Kidney (tissue), 14 donors: ENCODE data around the gene KCNQ5. TPM values are rescaled to one million over a fixed set of nuclear protein-coding genes. Genes with fewer than 3 reads are reported as not detected.

ENCODE experiments used
- DNase-seq, 5 donors: peaks; one replicate each; pipeline ENCODE4 v3.0.0-alpha.2; 2013 to 2020
- FAIRE-seq: peaks from 2 replicates; lab custom pipeline; 2012; peaks lifted over from hg19 to GRCh38; lab: Jason Lieb, UNC
- H3K27ac ChIP-seq, 2 donors: one replicate each; pipeline ENCODE4 v1.7.0; 2013; ENCODE audit warnings: low read depth in 2 of 2, low read length in 2 of 2, inconsistent platforms in 1 of 2
- H3K27me3 ChIP-seq: one replicate; pipeline ENCODE4 v1.7.1; 2013; ENCODE audit warnings: low read length, inconsistent platforms; ENCODE audit not compliant: control insufficient read depth, insufficient read depth
- H3K36me3 ChIP-seq, 3 donors: one replicate each; pipeline versions ENCODE4 v1.7.0 to v1.7.1; 2013; ENCODE audit warnings: low read length in 3 of 3, control low read depth in 1 of 3, inconsistent platforms in 1 of 3; ENCODE audit not compliant: insufficient read depth in 3 of 3, control insufficient read depth in 2 of 3
- H3K4me1 ChIP-seq, 3 donors: one replicate each; pipeline versions ENCODE4 v1.7.0 to v1.7.1; 2013; ENCODE audit warnings: low read length in 3 of 3, inconsistent platforms in 1 of 3, low read depth in 1 of 3; ENCODE audit not compliant: control insufficient read depth in 2 of 3, insufficient read depth in 2 of 3
- H3K4me3 ChIP-seq, 3 donors: one replicate each; pipeline versions ENCODE4 v1.7.0 to v1.8.1; 2013; ENCODE audit warnings: low read length in 3 of 3, control low read depth in 1 of 3, inconsistent platforms in 1 of 3
- H3K9ac ChIP-seq, 3 donors: one replicate each; pipeline versions ENCODE4 v1.7.0 to v1.7.1; 2013; ENCODE audit warnings: low read length in 3 of 3, control low read depth in 1 of 3, inconsistent platforms in 1 of 3
- H3K9me3 ChIP-seq, 3 donors: one replicate each; pipeline versions ENCODE4 v1.7.0 to v1.7.1; 2013; ENCODE audit warnings: low read length in 3 of 3, control low read depth in 1 of 3, inconsistent platforms in 1 of 3; ENCODE audit not compliant: control insufficient read depth in 2 of 3, insufficient read depth in 1 of 3
- CTCF ChIP-seq: IDR thresholded peaks from 3 replicates; pipeline ENCODE4 v1.5.1; 2012; ENCODE audit warnings: mild to moderate bottlenecking, moderate library complexity, borderline replicate concordance; ENCODE audit not compliant: insufficient read depth; ENCODE audit errors: extremely low read depth
- intact Hi-C: fragments of 100-400 bp; cut with DNase I; formaldehyde crosslinking; loops from one replicate; pipeline ENCODE4 v1.11.1; 2022
- polyA plus RNA-seq: library from polyadenylated mRNA; stranded (reverse); fragments of 350-450 nt; fragmentation: Illumina TruSeq; extraction: RNeasy Lipid Tissue Mini Kit (QIAGEN cat#74804); gene quantifications from one replicate; pipeline ENCODE4 v1.2.3, GENCODE V29; 2014; ENCODE audit warnings: low read depth, low replicate concordance; ENCODE audit not compliant: insufficient read depth
- total RNA-seq: library from RNA; stranded (reverse); fragmentation: NEBNext Ultra II Directional; extraction: Animal tissue kit (Norgen Biotek cat#: 25700); gene quantifications from one replicate; pipeline ENCODE4 v1.2.1, GENCODE V29; 2021
- donor health status: control.
- donor health status: control.
- donor health status: control.
- donor health status: control.
- donor health status: control.
- donor health status: DM: yes; HTN: yes; CAD: no.
- donor health status: Normal renal cell carcinoma (clear cell type).

Gene KCNQ5
- total and polyA plus RNA-seq, 2 donors from 2014 or later, result 0.50 TPM; not detected in 1

DNA sequence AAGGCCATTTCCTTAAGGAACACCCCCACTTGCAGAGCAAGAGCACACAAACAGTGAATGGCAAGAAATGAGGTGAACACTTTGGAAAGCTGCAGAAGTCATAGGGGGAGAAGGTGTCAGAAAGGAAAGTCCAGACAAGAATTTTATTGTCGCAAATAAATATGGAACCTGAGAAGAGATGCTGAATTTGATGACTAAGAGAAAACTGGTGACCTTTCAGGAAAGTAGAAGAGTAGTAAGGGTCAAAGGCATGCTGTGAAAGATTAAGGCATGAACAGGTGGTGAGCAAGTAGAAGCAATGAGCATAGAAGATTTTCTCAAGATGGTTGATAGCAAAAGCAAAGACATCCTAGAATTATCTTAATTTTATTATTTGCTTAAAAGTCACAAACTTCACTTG is 194.2 kb downstream of the KCNQ5 start:
- Histone ChIP-seq H3K9me3 (no peaks in the 10 kb centered on the region), H3K4me3 (no peak overlapping the region), H3K27me3 (no peaks in the 10 kb centered on the region), H3K9ac (no peak overlapping the region), H3K36me3 (no peaks in the 10 kb centered on the region), H3K27ac (no peak overlapping the region), H3K4me1 (no peaks in the 10 kb centered on the region)
- DNase-seq (no peak), FAIRE-seq (no peak)
- no peak for TF ChIP-seq CTCF
- intact Hi-C loops, result no loop called here

DNA sequence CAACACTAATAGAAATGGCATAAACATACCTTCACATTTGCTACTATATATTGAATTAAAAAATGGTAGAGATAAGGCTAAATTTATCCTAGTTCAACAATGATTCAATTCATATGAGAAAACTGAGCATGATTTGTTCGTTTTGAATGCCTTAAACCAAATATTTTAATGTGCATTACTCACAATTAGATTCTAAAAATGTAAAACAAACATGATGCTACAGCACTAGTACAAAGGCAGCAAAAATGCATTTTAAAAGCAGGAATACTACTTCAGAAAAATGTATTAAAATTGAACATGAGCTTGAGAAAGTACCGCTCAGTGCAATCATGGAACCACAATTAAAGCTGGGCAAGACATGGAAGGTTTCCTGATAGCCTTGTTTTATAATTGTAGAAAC is 195.3 kb downstream of the KCNQ5 start:
- no peaks in the 10 kb centered on the region for H3K27me3 ChIP-seq
- no peaks in the 10 kb centered on the region for H3K4me1 ChIP-seq
- FAIRE-seq (no peak), DNase-seq (no peak)
- intact Hi-C loops, result no loop called here
- H3K9me3 ChIP-seq, result no peaks in the 10 kb centered on the region
- no peak overlapping the region for H3K4me3 ChIP-seq
- H3K27ac ChIP-seq, result no peak overlapping the region
- no peaks in the 10 kb centered on the region for H3K36me3 ChIP-seq
- H3K9ac ChIP-seq, result no peak overlapping the region
- TF ChIP-seq CTCF, result no peak

- Histone ChIP-seq H3K36me3 (no peaks in the 10 kb centered on the region), H3K9ac (no peak overlapping the region), H3K4me3 (no peak overlapping the region), H3K27ac (no peak overlapping the region), H3K4me1 (no peaks in the 10 kb centered on the region), H3K27me3 (no peaks in the 10 kb centered on the region), H3K9me3 (no peaks in the 10 kb centered on the region)
- no peak for FAIRE-seq
- no peak for DNase-seq
- intact Hi-C loops, result no loop called here
- no peak for TF ChIP-seq CTCF
Measured at GRCh38 chr6:72819609-72820008, 197.7 kb downstream of the KCNQ5 start.

- Histone ChIP-seq H3K9ac (no peak overlapping the region), H3K4me3 (no peak overlapping the region), H3K9me3 (no peaks in the 10 kb centered on the region), H3K27ac (no peak overlapping the region), H3K4me1 (no peaks in the 10 kb centered on the region), H3K27me3 (no peaks in the 10 kb centered on the region), H3K36me3 (no peaks in the 10 kb centered on the region)
- intact Hi-C loops, result no loop called here
- FAIRE-seq (no peak), DNase-seq (no peak)
- no peak for TF ChIP-seq CTCF
Measured at GRCh38 chr6:72820153-72820552, 198.3 kb downstream of the KCNQ5 start.
